ENCODE measurements around the gene EXT2.

The EXT2 gene

DNA sequence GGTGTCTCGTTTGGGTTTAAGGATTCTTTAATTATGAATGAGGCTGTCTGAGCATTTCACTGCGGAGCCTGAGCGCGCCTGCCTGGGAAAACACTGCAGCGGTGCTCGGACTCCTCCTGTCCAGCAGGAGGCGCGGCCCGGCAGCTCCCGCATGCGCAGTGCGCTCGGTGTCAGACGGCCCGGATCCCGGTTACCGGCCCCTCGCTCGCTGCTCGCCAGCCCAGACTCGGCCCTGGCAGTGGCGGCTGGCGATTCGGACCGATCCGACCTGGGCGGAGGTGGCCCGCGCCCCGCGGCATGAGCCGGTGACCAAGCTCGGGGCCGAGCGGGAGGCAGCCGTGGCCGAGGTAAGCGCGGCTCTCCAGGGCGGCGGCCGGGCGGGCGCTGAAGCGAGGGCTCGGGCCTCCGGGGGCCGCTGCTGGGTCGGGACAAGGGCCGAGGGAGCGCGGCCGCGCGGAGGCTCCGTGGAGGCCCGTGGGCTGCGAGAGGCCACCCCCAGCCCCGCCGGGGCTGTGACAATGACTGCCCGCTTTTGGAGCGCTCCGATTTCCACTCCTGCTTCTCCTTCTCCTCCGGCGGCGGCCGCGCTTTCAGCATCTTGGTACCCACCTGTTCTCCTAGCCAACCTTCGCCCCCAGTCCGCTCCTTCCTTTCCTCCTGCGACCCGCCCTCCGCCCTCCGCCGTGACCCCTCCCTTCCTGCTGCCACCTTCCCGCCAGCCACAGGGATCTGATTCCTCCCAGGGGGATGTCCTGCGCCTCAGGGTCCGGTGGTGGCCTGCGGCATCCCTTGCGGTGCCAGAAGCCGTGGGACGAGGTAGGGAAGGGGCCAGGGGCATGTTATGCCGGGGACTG is at the start of gene EXT2:
Gene EXT2 (plus strand): TSS at position 173 of the 854 bp plus-strand sequence. CDS start 12,035 bp downstream, outside the sequence.
- DNase-seq, result peak in 54 of 56 donors; percentile 43 to 92 (median 80)

DNA sequence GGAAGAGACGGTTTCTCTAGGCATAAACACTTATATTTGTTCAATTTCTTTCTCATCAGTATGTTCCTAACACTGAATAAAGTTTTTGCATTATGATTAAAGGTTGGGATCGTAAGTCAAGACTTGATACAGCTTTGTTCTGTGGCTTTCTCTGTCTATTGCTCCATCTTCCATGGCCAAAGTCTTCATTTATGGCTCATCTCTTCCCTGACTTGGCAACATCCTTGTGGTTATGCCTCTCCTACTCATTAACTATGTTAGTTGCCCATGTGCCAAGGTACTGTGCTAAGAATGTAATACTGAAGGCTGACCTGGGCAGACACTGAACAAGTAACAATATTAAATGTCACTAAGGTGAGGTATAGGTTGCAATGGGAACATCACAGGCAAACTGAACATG is 49.3 kb upstream of the EXT2 start:
- DNase-seq, result no peak

DNA sequence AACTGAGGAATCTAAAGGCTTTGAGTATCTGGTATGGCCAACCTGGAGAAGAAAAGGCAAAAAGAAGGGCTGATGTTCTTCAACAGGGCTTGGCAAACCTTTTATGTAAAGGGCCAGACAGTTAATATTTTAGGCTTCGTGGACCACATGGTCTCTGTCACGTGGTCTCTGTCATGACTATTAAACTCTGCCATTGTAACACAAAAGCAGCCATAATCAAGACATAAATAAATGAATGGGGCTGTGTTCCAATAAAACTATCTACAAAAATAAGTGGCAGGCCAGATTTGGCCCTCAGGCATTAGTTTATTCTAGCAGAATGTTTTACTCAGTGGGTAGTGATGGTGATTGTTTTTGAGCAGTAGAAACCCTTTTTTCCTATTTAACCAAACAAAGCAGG is 48.2 kb upstream of the EXT2 start:
- no peak for DNase-seq

DNA sequence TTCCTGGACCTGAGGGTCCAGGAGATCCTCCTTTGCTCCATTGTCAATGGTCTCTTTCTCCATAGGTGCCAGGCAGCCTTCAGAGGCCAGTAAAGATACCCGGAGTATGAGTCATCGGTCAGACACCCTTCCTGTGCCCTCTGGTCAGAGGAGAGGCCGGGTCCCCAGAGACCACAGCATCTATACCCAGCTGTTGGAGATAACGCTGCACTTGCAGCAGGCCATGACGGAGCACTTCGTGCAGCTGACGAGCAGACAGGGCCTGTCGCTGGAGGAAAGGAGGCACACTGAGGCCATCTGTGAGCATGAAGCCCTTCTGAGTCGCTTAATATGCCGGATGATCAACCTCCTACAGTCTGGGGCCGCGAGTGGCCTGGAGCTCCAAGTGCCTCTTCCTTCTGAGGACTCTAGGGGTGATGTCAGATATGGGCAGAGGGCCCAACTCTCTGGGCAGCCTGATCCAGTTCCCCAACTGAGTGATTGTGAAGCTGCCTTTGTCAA is 47.5 kb upstream of the EXT2 start, which contains the start of gene ACCSL:
Gene ACCSL (plus strand): TSS at position 51 of the 501 bp plus-strand sequence. CDS start 56 bp downstream, at position 107.
- peak in 28 of 56 donors; percentile 4 to 68 (median 18) for DNase-seq

DNA sequence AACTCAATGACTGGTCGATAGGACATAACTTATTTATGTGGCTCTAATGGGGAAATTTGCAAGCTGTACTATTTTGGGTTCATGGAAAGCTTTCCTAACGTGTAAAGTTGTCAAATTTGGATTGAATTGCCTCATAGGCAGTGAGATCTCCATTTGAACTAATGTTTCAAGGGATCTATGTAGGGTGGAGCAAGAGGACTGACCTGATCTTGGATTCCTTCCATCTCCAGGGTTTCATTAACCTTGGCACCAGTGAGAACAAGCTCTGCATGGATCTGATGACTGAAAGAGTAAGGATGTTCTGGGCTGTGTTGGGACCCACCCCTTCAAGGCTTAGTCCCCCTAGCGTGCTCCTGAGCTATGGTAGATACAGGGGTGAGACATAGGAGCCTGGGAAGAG is 45.6 kb upstream of the EXT2 start:
- no peak for DNase-seq

DNA sequence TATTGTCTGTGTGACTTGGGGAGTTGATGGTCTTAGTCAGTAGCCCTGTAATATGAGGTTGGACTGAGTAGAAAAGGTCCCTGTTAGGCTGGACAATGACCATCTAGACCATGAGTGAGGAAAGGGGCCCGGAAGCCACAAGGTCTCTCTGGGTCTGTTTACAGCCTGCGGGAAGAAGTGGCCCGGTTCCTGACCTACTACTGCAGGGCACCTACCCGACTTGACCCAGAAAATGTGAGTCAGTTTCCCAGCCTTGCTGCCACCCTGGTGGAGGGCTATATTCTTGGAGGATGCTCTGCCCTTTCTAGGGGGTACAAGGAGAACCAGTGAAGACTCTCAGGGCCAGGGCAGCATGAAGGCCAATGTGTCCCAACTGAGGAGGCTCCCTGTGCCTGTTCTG is 44.3 kb upstream of the EXT2 start:
- DNase-seq, result no peak

DNA sequence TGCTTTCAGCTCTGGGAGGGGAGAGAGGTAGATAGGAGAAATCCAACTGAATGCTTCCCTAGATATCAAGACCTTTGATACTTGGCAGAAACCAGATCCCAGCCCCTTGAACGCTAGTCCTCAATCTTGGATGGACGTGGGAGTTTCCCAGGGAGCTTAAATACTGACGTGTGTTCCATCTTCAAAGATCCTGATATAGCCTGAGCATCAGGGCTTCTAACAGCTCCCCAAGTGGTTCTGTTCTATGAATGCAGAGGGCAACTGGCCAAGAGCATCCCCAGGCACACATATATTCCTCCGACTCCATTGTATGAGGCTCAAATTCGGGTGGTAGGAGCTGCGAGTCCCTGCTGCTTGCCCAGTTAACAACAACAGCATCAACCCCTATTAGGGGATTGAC is 38.1 kb upstream of the EXT2 start:
- no peak for DNase-seq

DNA sequence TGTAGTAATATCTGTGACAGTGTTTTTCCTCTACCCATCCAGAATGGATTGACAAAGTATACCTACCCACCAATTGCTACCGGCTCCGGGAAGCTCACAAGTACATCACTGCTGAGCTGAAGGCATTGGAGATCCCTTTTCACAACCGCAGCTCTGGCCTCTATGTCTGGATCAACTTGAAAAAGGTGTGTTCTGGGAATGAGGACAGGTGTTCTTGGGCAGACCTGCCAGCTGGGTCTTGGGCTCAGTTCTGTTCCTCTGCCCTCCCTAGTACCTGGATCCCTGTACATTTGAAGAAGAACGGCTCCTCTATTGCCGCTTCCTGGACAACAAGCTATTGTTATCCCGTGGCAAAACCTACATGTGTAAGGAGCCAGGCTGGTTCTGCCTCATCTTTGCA is 37.2 kb upstream of the EXT2 start:
- DNase-seq, result no peak

DNA sequence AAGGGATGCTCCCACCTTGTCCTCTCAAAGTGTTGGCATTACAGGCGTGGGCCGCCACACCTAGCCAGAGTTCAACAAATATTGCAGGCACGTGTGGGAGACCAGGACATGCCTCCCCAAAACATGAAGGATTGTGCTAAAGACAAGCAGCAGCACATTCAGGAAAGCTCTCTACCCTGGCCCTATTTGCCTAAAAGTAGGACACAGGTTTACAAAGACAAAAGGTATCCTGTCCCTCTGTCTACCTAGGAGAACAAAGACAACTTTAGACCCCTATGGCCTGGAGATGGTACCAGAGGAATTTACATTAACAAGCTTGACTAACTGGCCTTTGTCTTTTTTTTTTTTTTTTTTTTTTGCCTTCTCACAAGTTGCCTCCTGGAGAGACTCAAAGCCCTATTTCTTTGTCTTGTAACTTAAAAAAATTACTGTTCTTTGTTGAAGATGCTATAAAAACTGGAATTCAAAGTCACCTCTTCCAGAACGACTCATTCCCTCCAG is 30.3 kb upstream of the EXT2 start:
- no peak for DNase-seq

DNA sequence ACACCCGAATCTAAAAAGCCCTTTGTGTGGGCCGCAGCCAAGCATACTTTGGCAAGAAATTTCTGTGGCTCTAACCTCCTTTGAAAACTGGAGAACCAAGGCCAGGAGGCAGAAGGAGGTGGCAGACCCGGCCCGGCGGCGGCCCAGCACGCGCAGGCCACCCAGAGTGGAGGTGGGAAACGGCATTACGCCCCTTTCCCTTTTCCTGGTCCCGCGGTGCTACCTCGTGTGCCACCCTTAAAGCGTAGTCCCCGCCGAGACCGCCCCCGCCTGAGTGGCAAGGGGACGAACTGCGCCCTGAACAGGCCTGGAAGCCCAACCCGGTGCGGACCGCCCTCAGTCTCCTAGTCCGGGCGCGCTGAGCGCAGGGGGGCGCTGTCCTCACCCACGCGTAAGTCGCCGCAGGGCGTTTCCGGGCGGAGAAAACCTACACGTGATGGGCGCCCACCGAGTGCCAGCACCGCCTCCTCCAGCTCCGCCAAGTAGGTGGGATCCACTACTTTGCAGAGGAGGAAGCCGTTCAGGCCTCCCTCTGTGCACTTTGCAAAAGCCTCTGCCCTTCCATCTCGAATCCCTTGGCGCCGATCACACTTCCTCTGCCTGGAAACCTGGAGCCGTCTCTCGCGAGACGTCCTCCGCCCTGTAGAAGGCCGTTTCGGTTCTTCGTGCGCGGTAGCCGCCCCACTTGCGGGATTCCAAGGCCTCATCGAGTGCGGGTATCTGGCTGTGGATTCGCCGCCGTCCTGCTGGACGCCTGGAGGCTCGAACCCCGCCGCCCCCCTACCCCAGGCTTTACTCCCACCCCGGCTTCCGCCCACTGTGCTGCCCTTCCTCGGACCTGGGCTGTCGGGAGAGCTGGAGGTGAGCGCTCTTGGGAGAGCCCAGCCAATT is 29.4 kb upstream of the EXT2 start, which contains the start of gene ACCS:
Gene ACCS (plus strand): TSS at position 430 of the 891 bp plus-strand sequence. CDS start 1,358 bp downstream, outside the sequence.
- DNase-seq, result peak in 55 of 56 donors; percentile 42 to 93 (median 82)

DNA sequence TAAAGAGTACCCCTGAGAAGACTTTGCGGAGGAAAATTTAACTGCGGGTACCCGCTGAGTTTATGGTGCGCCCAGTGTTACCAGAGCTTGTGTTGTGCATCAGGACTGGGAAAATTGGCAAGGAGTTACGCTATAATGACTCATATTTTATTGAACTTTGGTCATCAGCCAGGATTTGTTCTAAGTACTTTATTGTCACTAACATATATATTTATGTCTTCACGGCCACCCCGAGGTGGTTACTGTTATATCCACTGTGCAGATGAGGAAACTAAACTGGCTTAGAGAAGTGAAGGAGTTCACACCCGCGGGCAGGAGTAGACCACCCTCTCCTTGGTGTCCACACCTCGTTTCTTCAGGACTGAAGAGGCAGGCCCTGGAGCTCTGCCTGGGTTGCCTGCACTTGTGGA is 28.7 kb upstream of the EXT2 start:
- DNase-seq, result peak in 2 of 56 donors; percentile 4 to 13

DNA sequence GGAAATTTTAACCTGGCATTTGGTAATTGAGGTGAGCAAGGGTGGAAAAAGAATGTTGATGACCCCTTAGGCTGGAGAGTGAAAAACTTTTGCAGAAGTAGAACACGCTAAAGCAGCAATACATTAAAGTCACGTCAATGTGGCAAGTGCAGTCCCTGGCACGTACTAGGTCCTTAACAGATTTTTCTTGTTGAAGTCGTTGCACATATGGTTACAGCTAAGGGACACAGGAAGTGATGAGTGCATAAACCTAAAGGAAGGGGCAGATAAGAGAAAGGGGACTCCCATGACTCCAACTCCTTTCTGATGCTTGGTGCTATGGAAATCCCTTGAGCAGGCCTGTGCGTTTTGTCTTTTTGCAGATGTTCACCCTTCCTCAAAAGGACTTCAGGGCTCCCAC is 28.2 kb upstream of the EXT2 start:
- DNase-seq, result no peak

DNA sequence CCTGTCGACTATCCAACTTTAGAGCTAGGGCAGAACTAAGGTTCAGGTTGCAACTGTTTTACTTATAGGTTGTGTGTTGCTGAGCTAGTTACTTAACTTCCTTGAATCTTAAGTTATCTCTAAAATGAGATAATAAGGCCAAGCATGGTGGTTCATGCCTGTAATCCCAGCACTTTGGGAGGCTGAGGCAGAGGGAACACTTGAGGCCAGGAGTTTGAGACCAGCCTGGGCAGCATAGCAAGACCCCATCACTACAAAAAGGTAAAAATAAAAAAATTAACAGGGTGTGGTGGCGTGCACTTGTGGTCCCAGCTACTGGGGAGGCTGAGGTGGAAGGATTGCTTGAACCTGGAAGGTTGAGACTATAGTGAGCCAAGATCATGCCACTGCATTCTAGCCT is 27.3 kb upstream of the EXT2 start:
- no peak for DNase-seq

DNA sequence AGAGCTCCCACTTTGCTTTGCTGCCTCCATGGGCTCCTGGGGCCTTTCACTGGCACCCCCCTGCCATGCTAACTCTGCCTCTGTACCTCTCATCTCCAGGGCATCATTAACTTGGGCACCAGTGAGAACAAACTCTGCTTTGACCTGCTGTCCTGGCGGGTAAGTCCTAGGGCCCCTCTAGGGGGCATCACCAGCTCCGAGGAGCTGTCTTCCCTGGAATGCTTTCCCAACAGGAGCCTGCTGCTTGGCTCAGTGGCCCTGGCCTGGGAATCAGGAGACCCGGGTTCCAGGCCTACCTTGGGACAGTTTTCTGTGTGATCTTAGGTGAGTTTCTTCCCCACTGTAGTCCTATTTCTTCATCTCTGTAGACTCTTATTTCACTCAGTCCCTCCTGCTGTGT is 24.3 kb upstream of the EXT2 start:
- DNase-seq, result no peak

DNA sequence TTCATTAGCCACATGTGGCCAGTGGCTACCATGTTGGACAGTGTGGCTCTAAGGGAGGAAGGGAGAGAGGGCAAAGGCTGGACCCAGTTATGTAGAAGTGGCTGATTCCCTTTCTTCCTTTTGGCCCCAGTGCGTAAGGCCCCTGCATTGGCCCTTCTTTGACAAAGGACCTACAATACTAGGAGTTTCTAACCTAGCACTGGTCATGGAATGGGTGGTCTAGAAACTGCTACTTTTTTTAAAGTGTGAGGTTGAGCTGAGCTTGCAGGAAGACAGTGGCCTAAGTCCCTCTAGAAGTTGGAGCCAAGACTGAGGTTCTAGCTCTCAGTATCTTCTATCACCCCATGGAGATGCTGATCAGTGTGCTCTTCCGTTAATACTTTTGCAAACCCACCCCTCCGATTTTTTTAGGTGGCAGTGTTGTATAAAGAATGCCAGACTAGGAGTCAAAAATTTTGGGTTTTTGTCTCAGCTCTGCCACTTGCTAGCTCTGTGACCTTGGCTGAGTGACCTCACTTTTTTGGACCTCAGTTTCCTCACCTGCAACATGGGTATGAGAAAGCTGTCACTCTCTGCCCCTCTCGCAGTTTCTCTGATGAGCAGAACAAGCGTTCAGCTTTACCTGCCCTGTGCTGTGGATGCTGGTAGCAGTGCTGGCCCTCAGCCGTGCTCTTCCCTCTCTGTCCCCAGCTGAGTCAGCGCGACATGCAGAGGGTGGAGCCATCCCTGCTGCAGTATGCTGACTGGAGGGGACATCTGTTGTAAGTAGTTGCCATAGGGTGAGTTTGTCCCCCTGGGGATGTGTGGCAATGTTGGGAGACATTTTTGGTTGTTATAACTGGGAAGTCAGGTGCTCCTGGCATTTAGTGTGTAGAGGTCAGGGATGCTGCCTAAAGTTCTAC is 22.5 kb upstream of the EXT2 start:
- no peak for DNase-seq

DNA sequence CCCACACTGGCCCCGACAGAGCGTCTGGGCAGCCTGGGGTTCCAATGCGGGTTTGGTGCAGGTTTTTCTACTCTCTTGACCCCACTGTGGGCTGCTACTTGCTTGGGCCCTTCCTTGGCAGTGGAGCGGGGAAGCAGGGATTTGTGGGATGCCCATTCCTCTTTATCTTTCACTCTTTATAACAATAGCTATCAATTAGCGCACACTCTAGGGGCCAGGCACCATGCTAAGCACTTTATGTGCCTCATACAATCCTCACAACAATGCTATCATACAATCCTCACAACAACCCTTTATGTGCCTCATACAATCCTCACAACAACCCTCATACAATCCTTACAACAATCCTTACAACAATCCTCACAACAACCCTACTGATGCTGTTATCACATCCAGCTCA is 16.7 kb upstream of the EXT2 start:
- DNase-seq, result no peak

DNA sequence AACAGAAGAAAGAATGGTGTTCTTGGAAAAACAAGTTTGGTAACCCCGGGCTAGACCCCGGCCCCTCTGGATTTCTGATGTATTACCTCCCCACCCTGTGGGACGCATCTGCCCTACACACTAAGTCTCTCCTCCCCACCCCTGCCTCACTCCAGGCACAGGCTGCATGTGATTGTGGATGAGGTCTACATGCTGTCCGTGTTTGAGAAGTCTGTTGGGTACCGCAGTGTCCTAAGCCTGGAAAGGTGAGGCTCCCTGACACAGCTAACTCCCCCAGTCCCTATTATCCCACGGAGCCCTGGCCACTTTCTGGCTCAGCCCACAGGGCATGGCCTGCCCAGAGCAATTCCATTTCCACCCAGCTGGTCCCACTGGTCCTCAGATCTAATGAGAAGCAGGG is 16.1 kb upstream of the EXT2 start:
- DNase-seq, result no peak

DNA sequence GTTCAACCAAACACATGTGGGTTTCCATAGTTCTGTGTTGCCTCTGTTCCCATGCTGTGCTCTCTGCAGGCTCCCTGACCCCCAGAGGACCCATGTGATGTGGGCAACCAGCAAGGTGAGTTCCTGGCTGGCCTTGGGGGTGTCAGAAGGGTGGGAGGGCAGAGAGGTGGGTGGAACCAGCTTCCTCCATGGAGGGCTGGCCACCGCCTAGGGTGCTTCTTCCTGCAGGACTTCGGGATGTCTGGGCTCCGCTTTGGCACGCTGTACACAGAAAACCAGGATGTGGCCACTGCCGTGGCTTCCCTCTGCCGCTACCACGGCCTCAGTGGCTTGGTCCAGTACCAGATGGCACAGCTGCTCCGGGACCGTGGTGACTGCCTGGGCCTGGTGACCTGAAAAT is 14.5 kb upstream of the EXT2 start:
- DNase-seq, result no peak

DNA sequence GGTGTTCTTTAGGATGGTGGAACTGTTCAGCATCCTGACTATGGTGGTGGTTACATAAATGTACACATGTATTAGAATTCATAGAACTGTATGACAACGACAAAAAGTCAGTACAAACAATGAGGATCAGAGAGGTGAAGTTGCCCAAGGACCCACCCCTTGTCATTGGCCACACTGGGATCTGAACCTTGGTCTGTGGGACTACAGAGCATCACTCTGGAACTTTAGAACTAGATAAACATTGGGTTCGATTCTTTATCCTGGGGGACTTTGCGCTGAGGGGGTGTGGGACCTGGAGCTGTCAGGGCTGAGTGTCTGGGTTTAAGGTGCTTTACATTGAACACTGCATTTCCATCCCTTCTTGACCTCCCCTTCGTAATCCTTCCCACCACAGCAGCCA is 12.8 kb upstream of the EXT2 start:
- no peak for DNase-seq

DNA sequence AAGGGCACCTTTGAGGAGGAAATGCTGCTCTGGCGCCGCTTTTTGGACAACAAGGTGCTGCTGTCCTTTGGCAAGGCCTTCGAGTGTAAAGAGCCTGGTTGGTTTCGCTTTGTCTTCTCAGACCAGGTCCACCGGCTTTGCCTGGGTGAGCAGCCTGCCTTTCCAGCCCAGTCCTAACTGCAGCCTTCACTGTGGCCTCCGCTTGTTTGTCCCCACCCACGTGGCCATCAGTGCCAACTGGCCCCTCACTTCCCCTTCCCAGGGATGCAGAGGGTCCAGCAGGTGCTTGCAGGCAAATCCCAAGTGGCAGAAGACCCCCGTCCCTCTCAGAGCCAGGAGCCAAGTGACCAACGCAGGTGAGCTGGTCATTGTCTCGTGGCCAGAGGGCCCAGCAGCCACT is 12.0 kb upstream of the EXT2 start:
- DNase-seq, result no peak

DNA sequence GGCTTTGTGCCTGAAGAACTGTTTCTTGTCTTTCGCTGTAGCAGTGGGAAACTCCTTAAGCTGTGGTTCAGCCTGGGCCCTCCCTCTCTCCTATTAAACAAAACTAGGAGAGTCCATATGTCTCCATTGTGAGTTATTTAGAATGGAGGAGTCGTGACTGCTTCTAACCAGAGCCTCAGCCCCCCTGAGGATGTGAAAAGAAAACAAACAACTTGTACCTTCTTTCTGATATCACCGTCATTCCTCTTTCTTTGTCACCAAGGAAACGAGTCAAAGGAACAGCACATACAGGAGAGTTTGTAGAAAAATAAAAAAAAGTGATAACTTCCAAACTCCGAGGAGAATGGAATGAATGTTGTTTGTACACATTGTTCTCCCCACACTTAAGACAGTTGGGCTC is 11.6 kb upstream of the EXT2 start:
- DNase-seq, result no peak
